HG02938 (cell line): ENCODE measurements around the gene NUF2.
"Not testable (repeated sequence)": the region's sequence is repeated elsewhere in the genome, so short reads cannot be mapped to it uniquely, and the experiment has no call there.

ENCODE experiments used
- ATAC-seq: cut with Tn5 transposase; IDR thresholded peaks from one replicate; pipeline ENCODE4 v1.9.1; 2021; ENCODE audit warnings: mild to moderate bottlenecking, moderate library complexity; ENCODE audit not compliant: unreplicated experiment

Gene NUF2

GRCh38 chr1:163331116-163331515 lies 9.4 kb downstream of the NUF2 start:
- ATAC-seq: no peak

DNA sequence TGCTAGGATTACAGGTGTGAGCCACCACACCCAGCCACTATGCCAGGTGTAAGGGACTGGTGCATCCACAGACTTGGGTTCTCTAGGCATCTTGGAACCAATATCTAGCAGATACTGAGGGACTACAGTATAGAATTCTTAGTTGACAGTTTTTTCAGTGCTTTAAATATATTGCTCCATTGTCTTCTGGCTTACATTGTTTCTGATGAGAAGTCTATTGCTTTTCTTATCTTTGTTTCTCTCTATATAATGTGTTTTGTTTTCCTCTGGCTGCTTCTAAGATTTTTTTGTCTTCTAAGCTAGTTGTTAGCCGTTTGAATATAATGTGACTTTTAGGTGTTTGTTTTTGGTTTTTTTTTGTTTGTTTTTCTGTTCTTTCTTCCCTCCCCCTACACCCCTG lies 13.5 kb downstream of the NUF2 start:
- ATAC-seq: no peak

GRCh38 chr1:163337631-163338030 lies 15.9 kb downstream of the NUF2 start:
- ATAC-seq: no peak

DNA sequence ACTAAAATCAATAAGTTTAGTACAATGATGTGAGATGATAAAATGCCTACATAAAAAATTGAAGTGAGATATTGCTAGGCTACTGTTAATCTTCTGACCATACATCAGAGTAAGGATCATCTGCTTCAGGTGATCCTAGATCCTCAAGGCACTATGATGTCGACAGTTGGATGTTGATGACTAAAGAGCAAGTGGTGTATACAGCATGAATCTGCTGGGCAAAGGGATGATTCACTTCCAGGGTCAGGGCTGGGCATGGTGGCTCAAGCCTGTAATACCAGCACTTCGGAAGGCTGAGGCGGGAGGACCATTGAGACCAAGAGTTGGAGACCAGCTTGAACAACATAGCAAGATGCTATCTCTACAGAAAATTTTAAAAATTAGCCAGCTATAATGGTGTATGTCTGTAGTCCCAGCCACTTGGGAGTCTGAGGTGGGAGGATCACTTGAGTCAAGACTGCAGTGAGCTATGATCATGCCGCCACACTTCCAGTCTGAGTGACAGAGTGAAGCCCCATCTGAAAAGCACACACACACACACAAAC lies 24.6 kb downstream of the NUF2 start:
- no peak for ATAC-seq

GRCh38 chr1:163347106-163347505 lies 25.4 kb downstream of the NUF2 start:
- no peak for ATAC-seq

GRCh38 chr1:163351912-163352311 lies 30.2 kb downstream of the NUF2 start:
- no peak for ATAC-seq

GRCh38 chr1:163357378-163357777 lies 35.6 kb downstream of the NUF2 start:
- no peak for ATAC-seq

GRCh38 chr1:163358172-163358571 lies 36.4 kb downstream of the NUF2 start:
- not testable (repeated sequence) for ATAC-seq

DNA sequence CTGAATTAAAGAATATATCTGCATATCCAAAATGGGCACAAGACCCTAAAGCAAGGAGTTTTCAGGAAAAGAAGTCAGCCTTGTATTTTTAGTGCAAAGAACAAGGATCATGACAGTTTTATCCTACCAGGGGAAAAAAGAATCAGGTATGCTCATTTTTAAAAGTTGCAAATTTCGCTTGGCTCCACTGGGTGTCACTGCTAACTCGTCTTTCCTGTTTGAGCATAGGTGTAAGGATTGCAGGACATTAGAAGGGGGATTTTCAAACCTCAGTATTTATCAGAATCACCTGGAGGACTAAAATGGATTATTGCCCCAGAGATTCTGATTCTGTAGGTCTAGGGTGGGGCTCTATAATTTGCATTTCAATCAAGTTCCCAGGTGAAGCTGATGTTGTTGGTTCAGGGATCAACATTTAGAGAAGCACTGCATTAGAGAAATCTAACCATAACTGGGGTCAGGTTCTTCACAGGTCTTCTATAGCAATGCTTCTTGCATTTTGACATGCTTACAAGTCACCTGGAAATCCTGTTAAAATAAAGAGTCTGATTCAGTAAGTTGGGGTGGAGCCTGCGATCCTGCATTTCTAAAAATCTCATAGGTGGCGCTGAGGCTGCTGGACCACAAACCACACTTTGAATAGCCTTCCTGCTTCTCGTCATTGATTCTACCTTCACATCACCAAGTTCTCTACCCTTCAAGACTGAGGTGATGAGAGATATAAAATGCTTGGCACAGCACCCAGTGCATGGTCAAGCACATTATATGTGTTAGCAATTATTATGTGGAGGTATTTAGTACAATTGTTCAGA lies 39.6 kb downstream of the NUF2 start:
- ATAC-seq: peak; percentile 52

DNA sequence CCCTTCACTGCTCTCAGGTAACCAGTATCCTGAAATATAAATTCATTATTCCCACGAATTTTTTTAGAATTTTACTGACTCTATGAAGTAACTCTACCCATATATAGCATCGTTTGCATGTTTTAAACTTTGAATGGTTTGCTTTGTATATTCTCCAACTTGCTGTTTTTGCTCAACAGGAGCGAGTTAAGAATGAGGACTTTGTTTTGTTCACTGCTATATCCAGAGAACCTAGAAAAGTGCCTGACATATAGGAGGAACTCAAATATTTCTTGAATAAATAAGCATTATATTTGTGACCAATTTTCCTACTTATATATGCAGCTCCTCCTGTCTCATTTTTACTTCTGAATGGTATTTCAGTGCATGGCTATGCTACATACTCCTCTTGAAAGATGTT lies 43.4 kb downstream of the NUF2 start:
- no peak for ATAC-seq

DNA sequence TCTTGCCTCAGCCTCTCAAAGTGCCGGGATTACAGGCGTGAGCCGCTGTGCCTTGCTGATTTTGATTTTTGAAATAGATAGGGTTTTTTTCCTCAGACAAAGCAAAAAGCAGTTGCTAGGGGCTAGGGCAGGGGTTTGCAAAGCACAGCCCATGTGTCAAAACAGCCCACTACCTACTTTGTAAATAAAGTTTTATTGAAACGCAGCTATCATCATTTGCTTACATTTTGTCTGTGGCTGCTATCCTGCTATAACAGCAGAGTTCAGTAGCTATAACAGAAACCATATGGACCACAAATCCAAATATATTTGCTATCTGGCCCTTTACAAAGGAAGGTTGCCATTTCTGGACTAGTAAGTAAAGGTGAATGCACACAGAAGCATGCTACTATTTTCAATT lies 44.8 kb downstream of the NUF2 start:
- no peak for ATAC-seq

GRCh38 chr1:163367721-163368120 lies 46.0 kb downstream of the NUF2 start:
- no peak for ATAC-seq

DNA sequence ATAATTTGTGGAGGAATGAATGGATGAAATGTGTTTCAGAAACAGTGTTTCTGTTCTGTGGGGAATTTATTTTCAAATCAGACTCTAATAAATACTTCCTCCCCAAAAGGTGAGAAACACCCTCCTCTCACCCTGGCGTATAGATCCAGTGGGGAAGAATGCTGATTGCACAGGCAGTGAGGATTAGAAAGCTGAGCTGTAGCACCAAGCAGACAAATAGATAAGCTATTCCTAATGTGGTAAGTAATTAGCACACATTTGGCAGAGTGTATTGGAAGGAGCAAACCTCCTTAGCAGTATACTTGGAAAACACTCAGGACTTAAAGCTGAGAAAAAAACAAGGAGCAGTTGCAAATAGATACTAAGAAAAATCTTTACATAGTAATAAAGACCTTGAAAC lies 50.8 kb downstream of the NUF2 start:
- ATAC-seq: no peak

- ATAC-seq: no peak
Observed at GRCh38 chr1:163378554-163378953, 56.8 kb downstream of the NUF2 start.

DNA sequence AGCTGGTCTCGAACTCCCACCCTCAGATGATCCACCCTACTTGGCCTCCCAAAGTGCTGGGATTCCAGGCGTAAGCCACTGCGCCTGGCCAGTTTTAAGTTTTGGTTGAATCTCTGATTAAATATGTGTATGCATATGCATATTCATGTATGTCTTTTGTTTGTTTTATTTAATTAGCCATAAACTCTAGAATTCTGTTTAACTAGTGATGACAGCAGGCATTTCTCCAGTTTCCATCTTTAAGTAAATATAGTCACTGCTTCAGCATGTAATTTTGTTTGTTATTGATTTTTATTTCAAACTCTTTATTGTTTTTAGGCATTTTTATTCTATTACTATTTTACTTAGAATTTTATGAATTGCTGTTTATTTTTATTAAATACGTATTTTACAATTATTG lies 58.0 kb downstream of the NUF2 start:
- no peak for ATAC-seq

DNA sequence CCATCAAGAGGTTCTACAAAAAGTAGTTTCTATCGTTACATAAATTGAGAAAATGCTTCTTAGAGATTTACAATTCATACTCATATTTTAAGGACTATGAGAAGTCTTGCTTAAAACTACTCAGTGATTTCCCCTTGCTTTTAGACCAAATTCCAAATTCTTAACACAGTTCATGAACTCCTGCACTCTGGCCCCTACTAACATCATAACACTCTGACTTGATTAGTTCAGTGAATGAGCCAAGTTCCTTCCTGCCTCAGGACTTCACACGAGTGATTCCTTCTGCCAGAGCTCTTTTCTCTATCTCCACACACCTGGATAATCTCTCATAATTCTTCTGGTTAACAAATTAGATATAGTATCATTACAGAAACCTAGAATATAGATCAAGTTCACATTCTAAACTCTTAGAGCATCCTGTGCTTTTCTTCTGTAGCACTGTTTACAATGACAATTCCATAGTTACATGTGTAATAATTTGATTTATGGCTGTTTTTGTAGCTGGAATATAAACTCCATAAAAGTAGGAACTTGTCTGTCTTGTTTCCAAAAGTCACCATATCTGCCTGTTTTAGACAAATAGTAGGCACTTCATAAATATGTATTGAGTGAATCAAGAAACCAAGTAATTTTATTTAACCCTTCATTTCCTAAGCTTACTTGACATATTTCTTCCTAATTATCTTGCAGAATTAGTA lies 59.9 kb downstream of the NUF2 start:
- no peak for ATAC-seq

DNA sequence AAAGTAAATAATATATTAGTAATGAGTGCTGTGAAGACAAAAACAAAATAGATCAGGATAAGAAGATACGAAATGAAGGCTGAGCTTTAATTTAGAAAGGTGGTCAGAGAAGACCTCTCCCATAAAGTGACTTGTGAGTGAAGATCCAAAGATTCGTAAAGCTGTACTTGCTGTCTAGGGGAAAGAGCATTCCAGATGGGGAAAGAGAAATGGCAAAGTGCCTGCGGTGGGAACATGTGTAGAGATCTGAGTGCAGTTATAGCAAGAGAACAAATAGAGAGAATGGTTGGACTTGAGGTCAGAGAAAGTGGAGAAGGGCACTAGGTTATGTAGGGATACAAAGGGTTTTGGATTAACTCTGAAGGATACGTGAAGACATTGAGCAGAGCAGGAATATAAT lies 60.6 kb downstream of the NUF2 start:
- ATAC-seq: no peak

DNA sequence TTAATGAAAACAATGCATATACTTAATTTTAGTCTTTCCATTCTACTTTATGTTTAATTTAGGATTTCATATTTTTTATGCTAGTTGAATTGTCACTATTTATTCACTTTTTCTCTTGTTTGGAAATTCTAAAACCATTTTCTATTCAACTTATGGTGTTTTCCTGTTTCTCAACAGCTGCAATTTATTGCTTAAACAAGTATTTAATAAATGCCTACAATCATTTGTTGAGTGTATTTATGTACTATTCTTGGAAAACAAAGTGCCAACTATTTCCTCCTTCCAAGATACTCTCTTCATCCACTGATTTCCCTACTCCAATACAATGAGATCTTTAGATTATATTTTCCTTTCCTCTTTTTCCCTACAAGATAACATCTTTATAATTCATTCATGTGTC lies 65.4 kb downstream of the NUF2 start:
- no peak for ATAC-seq

DNA sequence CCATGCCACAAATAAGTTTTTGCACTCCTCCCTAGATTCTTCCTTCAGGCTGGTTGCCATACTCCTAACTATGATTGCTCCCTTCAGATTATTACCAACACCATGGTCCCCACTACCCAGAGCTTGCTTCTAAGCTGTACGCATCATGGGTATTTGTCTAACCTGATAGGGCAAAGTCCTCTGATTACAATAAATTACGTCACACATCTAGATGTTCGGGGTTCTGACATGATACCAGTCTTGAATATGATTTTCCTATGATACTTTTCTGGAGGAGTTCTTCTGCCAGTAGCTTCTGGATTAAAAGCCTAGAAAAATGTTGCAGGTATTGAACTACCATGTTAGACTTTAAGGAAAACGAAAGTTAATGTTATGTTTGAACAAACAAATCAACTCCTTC lies 67.2 kb downstream of the NUF2 start:
- ATAC-seq: no peak

- ATAC-seq: no peak
Observed at GRCh38 chr1:163395790-163396189, 74.0 kb downstream of the NUF2 start.

DNA sequence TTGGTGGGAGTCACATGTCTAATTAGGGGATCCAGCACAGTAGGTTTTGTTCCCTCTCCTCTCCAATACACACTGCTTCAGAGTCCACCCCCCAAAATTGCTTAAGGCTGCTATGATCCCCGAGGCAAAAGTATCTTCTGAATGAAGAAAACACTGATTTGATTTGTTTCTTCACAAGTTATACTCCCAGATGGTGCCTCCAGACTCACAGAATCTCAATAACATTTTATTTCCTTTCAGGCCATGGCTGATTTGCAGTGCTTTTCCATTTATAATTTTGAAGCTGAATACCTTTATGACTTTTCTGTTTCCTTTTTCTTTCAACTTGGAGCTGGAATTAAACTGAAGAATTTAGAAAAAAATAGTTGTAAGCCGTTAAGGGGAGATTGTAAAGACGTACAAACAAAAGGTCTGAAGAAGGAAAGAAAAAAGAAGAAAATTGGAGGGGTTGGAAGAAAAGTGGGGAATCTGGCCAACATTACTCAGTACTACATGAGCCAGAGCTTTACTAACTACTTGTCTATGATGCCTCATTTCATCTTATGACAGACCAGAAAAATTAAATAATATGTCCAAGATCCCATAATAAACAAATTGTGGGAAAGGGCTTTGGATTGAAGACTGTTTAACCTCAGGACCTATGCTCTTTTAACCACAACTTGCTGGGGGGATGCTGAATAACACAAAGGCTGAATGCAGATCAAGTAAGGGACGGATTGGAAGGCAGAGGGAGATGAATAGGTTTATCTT lies 75.9 kb downstream of the NUF2 start:
- ATAC-seq: no peak

- no peak for ATAC-seq
Observed at GRCh38 chr1:163399001-163399400, 77.2 kb downstream of the NUF2 start.
